ENCODE results near the gene TRPV2. TPM values are rescaled to one million over a fixed set of nuclear protein-coding genes. Genes with fewer than 3 reads are reported as not detected.

TRPV2 gene
- total RNA-seq, 4 donors from 2014 or later, result 3.2 to 12.5 (median 6.5) TPM

- intact Hi-C loops (cut with DNase I), result loop anchor here (2.0 kb wide), 1 partner anchor 67 kb away; no protein-coding TSS in a partner anchor
- no peaks in the 10 kb centered on the region for H3K27me3 ChIP-seq
- no peak for DNase-seq
- no peak overlapping the region for H3K27ac ChIP-seq
- no peaks in the 10 kb centered on the region for H3K9me3 ChIP-seq
- 86 to 96% methylated on average over 4 of the region's 4 CpGs for WGBS, 2 donors
- TF ChIP-seq, protein P1, sequence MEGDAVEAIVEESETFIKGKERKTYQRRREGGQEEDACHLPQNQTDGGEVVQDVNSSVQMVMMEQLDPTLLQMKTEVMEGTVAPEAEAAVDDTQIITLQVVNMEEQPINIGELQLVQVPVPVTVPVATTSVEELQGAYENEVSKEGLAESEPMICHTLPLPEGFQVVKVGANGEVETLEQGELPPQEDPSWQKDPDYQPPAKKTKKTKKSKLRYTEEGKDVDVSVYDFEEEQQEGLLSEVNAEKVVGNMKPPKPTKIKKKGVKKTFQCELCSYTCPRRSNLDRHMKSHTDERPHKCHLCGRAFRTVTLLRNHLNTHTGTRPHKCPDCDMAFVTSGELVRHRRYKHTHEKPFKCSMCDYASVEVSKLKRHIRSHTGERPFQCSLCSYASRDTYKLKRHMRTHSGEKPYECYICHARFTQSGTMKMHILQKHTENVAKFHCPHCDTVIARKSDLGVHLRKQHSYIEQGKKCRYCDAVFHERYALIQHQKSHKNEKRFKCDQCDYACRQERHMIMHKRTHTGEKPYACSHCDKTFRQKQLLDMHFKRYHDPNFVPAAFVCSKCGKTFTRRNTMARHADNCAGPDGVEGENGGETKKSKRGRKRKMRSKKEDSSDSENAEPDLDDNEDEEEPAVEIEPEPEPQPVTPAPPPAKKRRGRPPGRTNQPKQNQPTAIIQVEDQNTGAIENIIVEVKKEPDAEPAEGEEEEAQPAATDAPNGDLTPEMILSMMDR (IDR thresholded peaks at IDR 0.05), result no peak
- TF ChIP-seq POLR2A (IDR thresholded peaks at IDR 0.05), result no peak
- no peaks in the 10 kb centered on the region for H3K4me1 ChIP-seq
- H3K4me3 ChIP-seq (replicated peaks in 1 of 3), result no peak overlapping the region
- no peaks in the 10 kb centered on the region for H3K36me3 ChIP-seq
Observed at GRCh38 chr17:16453493-16453851, 38.1 kb downstream of the TRPV2 start.

GRCh38 chr17:16455997-16456741 lies 40.8 kb downstream of the TRPV2 start:
- no peaks in the 10 kb centered on the region for H3K9me3 ChIP-seq
- no peaks in the 10 kb centered on the region for H3K36me3 ChIP-seq
- intact Hi-C loops (cut with DNase I), result no loop called here
- H3K27me3 ChIP-seq, result no peaks in the 10 kb centered on the region
- H3K4me3 ChIP-seq (replicated peaks in 1 of 3), result no peak overlapping the region
- no peaks in the 10 kb centered on the region for H3K4me1 ChIP-seq
- no peak for DNase-seq
- 80 to 85% methylated on average over 5 of the region's 5 CpGs for WGBS, 2 donors
- TF ChIP-seq POLR2A (IDR thresholded peaks at IDR 0.05), result no peak
- H3K27ac ChIP-seq, result no peak overlapping the region

DNA sequence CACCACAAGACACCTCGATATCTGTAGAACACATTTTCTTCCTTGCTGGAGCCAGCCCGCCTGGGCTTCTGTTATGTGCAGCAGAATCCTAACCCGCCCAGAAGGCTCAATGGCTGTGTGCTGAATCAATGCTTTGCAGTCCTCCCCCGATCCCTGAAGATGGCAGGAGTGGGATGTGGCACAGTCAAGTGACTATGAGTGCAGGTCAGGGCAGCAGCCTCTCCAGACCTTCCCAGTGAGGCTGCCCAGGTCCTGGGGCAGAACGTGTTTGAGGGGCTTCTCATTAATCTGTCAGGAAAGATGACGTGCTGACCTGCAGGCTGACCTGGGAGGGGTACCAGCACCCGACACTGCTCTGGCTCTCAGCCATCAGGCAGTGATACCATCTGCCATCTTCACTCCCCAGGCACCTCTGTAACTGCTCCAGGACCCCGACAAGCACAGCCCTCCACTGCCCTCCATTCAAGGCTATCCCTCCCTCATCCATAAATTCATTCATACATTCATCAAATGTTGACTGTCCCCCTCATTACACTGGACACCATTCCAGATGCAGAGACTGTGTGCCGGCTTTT lies 41.5 kb downstream of the TRPV2 start:
- Histone ChIP-seq H3K36me3 (no peaks in the 10 kb centered on the region), H3K27ac (no peak overlapping the region), H3K9me3 (no peaks in the 10 kb centered on the region), H3K4me3 (replicated peaks in 1 of 3) (no peak overlapping the region), H3K4me1 (no peaks in the 10 kb centered on the region), H3K27me3 (no peaks in the 10 kb centered on the region)
- WGBS, 2 donors, result 88 to 97% methylated on average over 8 to 9 of the region's 9 CpGs
- TF ChIP-seq POLR2A (IDR thresholded peaks at IDR 0.05), result no peak
- TF ChIP-seq, protein P1 (IDR thresholded peaks at IDR 0.05), result no peak
- DNase-seq, result no peak
- intact Hi-C loops (cut with DNase I), result no loop called here

DNA sequence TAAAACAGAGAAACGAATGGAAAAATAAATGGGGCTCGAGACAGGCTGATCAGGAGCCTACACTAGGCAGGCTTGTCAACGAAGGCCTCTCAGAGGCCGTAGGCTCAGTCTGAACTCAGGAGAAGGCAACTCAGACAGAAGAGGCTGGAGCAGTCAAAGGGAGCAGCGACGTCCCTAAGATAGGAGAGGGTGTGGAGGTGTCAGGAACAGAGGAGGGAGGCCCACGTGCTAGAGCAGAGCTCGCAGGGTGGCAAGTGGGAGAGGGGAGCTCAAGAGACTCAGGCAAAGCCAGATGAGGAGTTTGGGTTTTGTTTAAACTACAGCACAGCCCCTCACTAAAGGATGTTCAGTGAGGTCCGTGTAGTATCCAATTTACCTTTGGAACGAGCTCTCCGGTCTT lies 43.9 kb downstream of the TRPV2 start:
- WGBS, 2 donors, result 82 to 88% methylated on average over 11 of the region's 11 CpGs
- Histone ChIP-seq H3K27ac (no peak overlapping the region), H3K27me3 (no peaks in the 10 kb centered on the region), H3K9me3 (no peaks in the 10 kb centered on the region), H3K4me1 (peaks cover 10 to 11% of the 10 kb centered on the region in 2 donors), H3K4me3 (replicated peaks in 1 of 3) (no peak overlapping the region), H3K36me3 (no peaks in the 10 kb centered on the region)
- TF ChIP-seq, protein P1 (IDR thresholded peaks at IDR 0.05), result no peak
- TF ChIP-seq POLR2A (IDR thresholded peaks at IDR 0.05), result no peak
- intact Hi-C loops (cut with DNase I), result no loop called here
- no peak for DNase-seq

DNA sequence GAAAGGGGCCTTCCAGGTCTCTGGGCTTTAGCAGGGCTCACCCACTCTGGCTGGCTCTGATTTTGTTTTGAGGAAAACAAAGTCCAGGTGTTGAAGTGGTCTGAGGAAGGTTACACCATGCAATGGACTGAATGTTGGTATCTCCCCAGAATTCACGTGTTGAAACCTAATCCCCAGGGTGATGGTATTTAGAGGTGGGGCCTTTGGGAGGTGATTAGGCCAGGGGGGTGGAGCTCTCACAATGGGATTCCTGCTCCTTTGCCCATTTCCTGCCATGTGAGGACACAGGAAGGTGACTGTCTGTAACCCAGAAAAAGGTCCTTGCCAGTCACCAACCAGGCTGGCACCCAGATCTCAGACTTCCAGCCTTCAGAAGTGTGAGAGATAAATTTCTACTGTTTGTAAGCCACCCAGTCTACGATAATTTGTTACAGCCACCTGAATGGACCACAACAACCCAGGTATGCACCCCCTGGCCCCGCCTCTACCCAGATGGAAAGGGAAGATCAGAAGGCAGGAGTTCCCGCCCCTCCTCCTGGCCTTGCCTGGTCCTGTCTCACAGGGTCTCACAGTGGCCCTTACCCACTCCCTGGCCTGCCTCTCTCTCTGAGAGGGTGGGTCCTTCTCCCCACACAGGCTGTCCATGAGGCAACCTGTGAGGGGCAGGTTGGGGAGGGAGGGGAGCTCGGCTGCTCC lies 44.6 kb downstream of the TRPV2 start:
- no peaks in the 10 kb centered on the region for H3K36me3 ChIP-seq
- no peaks in the 10 kb centered on the region for H3K27me3 ChIP-seq
- no peak overlapping the region for H3K27ac ChIP-seq
- intact Hi-C loops (cut with DNase I), result no loop called here
- no peak overlapping the region for H3K4me3 ChIP-seq (replicated peaks in 1 of 3)
- DNase-seq, result no peak
- no peaks in the 10 kb centered on the region for H3K9me3 ChIP-seq
- TF ChIP-seq, protein P1 (IDR thresholded peaks at IDR 0.05), result no peak
- no peak for TF ChIP-seq POLR2A (IDR thresholded peaks at IDR 0.05)
- 85 to 88% methylated on average over 5 of the region's 5 CpGs for WGBS, 2 donors
- H3K4me1 ChIP-seq, result peaks cover 18% of the 10 kb centered on the region in 2 donors
